ACC112 (cell line): ENCODE results near the gene SLC2A5.
"Not testable (repeated sequence)": the region's sequence is repeated elsewhere in the genome, so short reads cannot be mapped to it uniquely, and the experiment has no call there.

Source experiments
- H2AFZ ChIP-seq: fragments of 200-600 bp; sonication (generic); one replicate; pipeline ENCODE4 v1.6.0; 2017; ENCODE audit warnings: antibody characterized with exemption, low read length; ENCODE audit not compliant: unreplicated experiment
- H3K27ac ChIP-seq: fragments of 200-600 bp; sonication (generic); 2 replicates; pipeline ENCODE4 v1.5.1; 2014; ENCODE audit warnings: low read depth, mild to moderate bottlenecking, antibody characterized with exemption, low read length, moderate library complexity
- H3K27me3 ChIP-seq: fragments of 200-600 bp; sonication (generic); 2 replicates; pipeline ENCODE4 v1.6.1; 2014; ENCODE audit warnings: mild to moderate bottlenecking, antibody characterized with exemption, low read length, moderate library complexity, mixed read lengths; ENCODE audit not compliant: insufficient read depth
- H3K36me3 ChIP-seq: fragments of 200-600 bp; sonication (generic); 2 replicates; pipeline ENCODE4 v1.6.1; 2016; ENCODE audit warnings: mild to moderate bottlenecking, antibody characterized with exemption, low read length, moderate library complexity, mixed read lengths; ENCODE audit not compliant: insufficient read depth
- H3K4me1 ChIP-seq: fragments of 200-600 bp; sonication (generic); one replicate; pipeline ENCODE4 v1.6.1; 2016; ENCODE audit warnings: low read length, mixed read lengths; ENCODE audit not compliant: insufficient read depth, unreplicated experiment, control insufficient read depth
- H3K4me3 ChIP-seq: fragments of 200-600 bp; sonication (generic); 2 replicates; pipeline ENCODE4 v1.5.1; 2014; ENCODE audit warnings: mild to moderate bottlenecking, low read depth, low read length
- H3K79me2 ChIP-seq: fragments of 200-600 bp; sonication (generic); one replicate; pipeline ENCODE4 v1.6.0; 2016; ENCODE audit warnings: low read length; ENCODE audit not compliant: control insufficient read depth, unreplicated experiment, insufficient read depth

The SLC2A5 gene

GRCh38 chr1:9106286-9106685, 36.9 kb upstream of the SLC2A5 start:
- Histone ChIP-seq H3K27ac (no peak overlapping the region), H2AFZ (no peak overlapping the region), H3K79me2 (no peaks in the 10 kb centered on the region), H3K27me3 (no peaks in the 10 kb centered on the region), H3K36me3 (no peaks in the 10 kb centered on the region), H3K4me3 (no peak overlapping the region), H3K4me1 (no peaks in the 10 kb centered on the region)

GRCh38 chr1:9105336-9105867, 36.0 kb upstream of the SLC2A5 start:
- Histone ChIP-seq H2AFZ (no peak overlapping the region), H3K27me3 (no peaks in the 10 kb centered on the region), H3K36me3 (no peaks in the 10 kb centered on the region), H3K79me2 (no peaks in the 10 kb centered on the region), H3K4me1 (no peaks in the 10 kb centered on the region), H3K4me3 (no peak overlapping the region), H3K27ac (no peak overlapping the region)

- Histone ChIP-seq H2AFZ (no peak overlapping the region), H3K36me3 (no peaks in the 10 kb centered on the region), H3K79me2 (no peaks in the 10 kb centered on the region), H3K27ac (no peak overlapping the region), H3K4me3 (no peak overlapping the region), H3K27me3 (no peaks in the 10 kb centered on the region), H3K4me1 (no peaks in the 10 kb centered on the region)
These were observed 32.2 kb upstream of the SLC2A5 start for GRCh38 chr1:9101510-9102146.

- H3K36me3 ChIP-seq = no peaks in the 10 kb centered on the region
- H2AFZ ChIP-seq = no peak overlapping the region
- H3K4me1 ChIP-seq = no peaks in the 10 kb centered on the region
- H3K27me3 ChIP-seq = no peaks in the 10 kb centered on the region
- H3K79me2 ChIP-seq = no peaks in the 10 kb centered on the region
- H3K4me3 ChIP-seq = no peak overlapping the region
- no peak overlapping the region for H3K27ac ChIP-seq
These were observed 31.1 kb upstream of the SLC2A5 start for GRCh38 chr1:9100471-9101043.

GRCh38 chr1:9099555-9099954, 30.1 kb upstream of the SLC2A5 start:
- Histone ChIP-seq H3K27me3 (no peaks in the 10 kb centered on the region), H3K4me3 (no peak overlapping the region), H3K79me2 (no peaks in the 10 kb centered on the region), H3K36me3 (no peaks in the 10 kb centered on the region), H3K27ac (no peak overlapping the region), H3K4me1 (no peaks in the 10 kb centered on the region), H2AFZ (no peak overlapping the region)

GRCh38 chr1:9097947-9098705, 28.7 kb upstream of the SLC2A5 start:
- Histone ChIP-seq H3K4me1 (no peaks in the 10 kb centered on the region), H3K4me3 (no peak overlapping the region), H3K36me3 (no peaks in the 10 kb centered on the region), H3K79me2 (no peaks in the 10 kb centered on the region), H2AFZ (no peak overlapping the region), H3K27ac (no peak overlapping the region), H3K27me3 (peaks cover 8% of the 10 kb centered on the region; the same call in 1 of the 2 replicates)

GRCh38 chr1:9095818-9096217, 26.4 kb upstream of the SLC2A5 start:
- Histone ChIP-seq H3K27ac (no peak overlapping the region), H2AFZ (no peak overlapping the region), H3K27me3 (peaks cover 30% of the 10 kb centered on the region), H3K79me2 (no peaks in the 10 kb centered on the region), H3K4me1 (no peaks in the 10 kb centered on the region), H3K4me3 (no peak overlapping the region), H3K36me3 (no peaks in the 10 kb centered on the region)

- H3K79me2 ChIP-seq, H3K36me3 ChIP-seq, H3K27ac ChIP-seq, H3K4me1 ChIP-seq, H3K4me3 ChIP-seq, H2AFZ ChIP-seq: not testable (repeated sequence)
- H3K27me3 ChIP-seq = peaks cover 46% of the 10 kb centered on the region
These were observed 24.7 kb upstream of the SLC2A5 start for GRCh38 chr1:9093996-9094595.

GRCh38 chr1:9093581-9093980, 24.1 kb upstream of the SLC2A5 start:
- Histone ChIP-seq H3K27me3 (peaks cover 51% of the 10 kb centered on the region), H3K79me2 (no peaks in the 10 kb centered on the region), H3K27ac (no peak overlapping the region), H2AFZ (no peak overlapping the region), H3K4me1 (no peaks in the 10 kb centered on the region), H3K36me3 (no peaks in the 10 kb centered on the region), H3K4me3 (no peak overlapping the region)

GRCh38 chr1:9093091-9093490, 23.7 kb upstream of the SLC2A5 start:
- Histone ChIP-seq H3K4me1 (no peaks in the 10 kb centered on the region), H3K79me2 (no peaks in the 10 kb centered on the region), H3K27me3 (peaks cover 52% of the 10 kb centered on the region), H3K4me3 (no peak overlapping the region), H2AFZ (no peak overlapping the region), H3K36me3 (no peaks in the 10 kb centered on the region), H3K27ac (no peak overlapping the region)
